Esophagus squamous epithelium (tissue), 4 donors: ENCODE measurements around the gene DLG3.

Experiments used
- POLR2A ChIP-seq, 4 donors: fragments of 450-650 bp; IDR thresholded peaks; one replicate each; pipeline ENCODE4 v1.6.1; 2017; ENCODE audit warnings: antibody characterized with exemption in 4 of 4, mild to moderate bottlenecking in 4 of 4, moderate library complexity in 3 of 4
- TF ChIP-seq, protein P1 (sequence below), 6 experiments: fragments of 450-650 bp in 4 of 6; fragments of 200-600 bp in 2 of 6; sonication (generic) in 2 of 6; IDR thresholded peaks; one replicate each; pipeline ENCODE4 v1.5.1; 2016 to 2019; ENCODE audit warnings: antibody characterized with exemption in 6 of 6, mild to moderate bottlenecking in 4 of 6, moderate library complexity in 4 of 6

DNA sequence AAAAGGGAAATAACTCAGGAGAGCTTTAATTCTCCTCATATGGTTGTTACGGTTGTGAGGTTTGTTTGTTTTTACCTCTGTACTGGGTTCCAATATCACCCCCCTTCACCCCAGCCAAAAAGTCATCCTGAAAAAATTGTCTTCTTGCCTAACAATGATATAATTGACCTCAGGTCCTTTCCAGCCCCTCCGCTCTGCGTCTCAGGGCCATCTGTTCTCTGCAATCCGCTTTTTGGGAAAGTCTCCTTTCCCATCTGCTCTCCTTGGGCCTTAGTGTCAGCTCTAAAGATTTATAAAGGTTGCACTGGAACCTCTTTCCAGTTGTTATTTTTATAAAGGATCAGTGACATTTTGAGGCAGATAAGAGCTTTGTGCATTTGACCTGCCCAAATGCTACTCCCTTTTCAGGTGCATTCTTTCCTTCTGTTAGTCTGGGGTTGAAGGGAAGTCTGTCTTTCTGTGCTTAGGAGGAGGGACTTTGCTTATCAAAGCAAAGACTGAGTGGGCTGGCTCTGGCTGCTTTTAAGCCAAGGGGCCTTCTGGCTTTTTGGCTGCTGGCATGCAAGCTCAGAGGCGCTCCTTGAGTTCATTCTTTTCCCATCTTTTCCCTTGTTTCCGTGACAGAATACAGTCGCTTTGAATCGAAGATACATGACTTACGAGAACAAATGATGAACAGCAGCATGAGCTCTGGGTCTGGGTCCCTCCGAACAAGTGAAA, 34.1 kb downstream of the DLG3 start:
- TF ChIP-seq POLR2A (IDR thresholded peaks at IDR 0.05): no peak
- TF ChIP-seq, protein P1, sequence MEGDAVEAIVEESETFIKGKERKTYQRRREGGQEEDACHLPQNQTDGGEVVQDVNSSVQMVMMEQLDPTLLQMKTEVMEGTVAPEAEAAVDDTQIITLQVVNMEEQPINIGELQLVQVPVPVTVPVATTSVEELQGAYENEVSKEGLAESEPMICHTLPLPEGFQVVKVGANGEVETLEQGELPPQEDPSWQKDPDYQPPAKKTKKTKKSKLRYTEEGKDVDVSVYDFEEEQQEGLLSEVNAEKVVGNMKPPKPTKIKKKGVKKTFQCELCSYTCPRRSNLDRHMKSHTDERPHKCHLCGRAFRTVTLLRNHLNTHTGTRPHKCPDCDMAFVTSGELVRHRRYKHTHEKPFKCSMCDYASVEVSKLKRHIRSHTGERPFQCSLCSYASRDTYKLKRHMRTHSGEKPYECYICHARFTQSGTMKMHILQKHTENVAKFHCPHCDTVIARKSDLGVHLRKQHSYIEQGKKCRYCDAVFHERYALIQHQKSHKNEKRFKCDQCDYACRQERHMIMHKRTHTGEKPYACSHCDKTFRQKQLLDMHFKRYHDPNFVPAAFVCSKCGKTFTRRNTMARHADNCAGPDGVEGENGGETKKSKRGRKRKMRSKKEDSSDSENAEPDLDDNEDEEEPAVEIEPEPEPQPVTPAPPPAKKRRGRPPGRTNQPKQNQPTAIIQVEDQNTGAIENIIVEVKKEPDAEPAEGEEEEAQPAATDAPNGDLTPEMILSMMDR (IDR thresholded peaks at IDR 0.05): no peak
